Measurements from ENCODE around the gene MAGI1. TPM values are rescaled to one million over a fixed set of nuclear protein-coding genes. Genes with fewer than 3 reads are reported as not detected.

MAGI1 gene
- total and polyA plus RNA-seq, 2 donors (not counting 1 experiment from before 2014, with no cell fraction given), result 0.10 to 0.22 TPM

GRCh38 chr3:65779390-65779789 lies 259.3 kb downstream of the MAGI1 start:
- Histone ChIP-seq H3K9ac (ENCODE audit: low read length) (no peak overlapping the region), H3K4me1 (ENCODE audit: control insufficient read depth in 2 of 2, insufficient read depth in 2 of 2, low read length in 2 of 2) (no peaks in the 10 kb centered on the region), H4K20me1 (ENCODE audit: control insufficient read depth, insufficient read depth, low read length, poor library complexity, severe bottlenecking) (no peaks in the 10 kb centered on the region), H3K4me3 (ENCODE audit: control extremely low read depth in 1 of 5, extremely low read depth in 1 of 5, insufficient read depth in 1 of 5, low read depth in 2 of 5, low read length in 4 of 5) (no peak overlapping the region), H3K36me3 (replicated peaks in 1 of 2; ENCODE audit: control extremely low read depth in 1 of 2, control insufficient read depth in 1 of 2, extremely low read depth in 1 of 2, insufficient read depth in 2 of 2, low read length in 1 of 2) (no peaks in the 10 kb centered on the region), H3K27ac (ENCODE audit: low read length in 2 of 2) (no peak overlapping the region), H3K27me3 (replicated peaks in 1 of 4; ENCODE audit: control extremely low read depth in 1 of 4, control insufficient read depth in 3 of 4, insufficient read depth in 4 of 4, low read length in 3 of 4) (no peaks in the 10 kb centered on the region), H2AFZ (ENCODE audit: insufficient read depth, low read depth, low read length, poor library complexity, severe bottlenecking) (no peak overlapping the region), H3K4me2 (replicated peaks; ENCODE audit: low read depth, low read length, poor library complexity, severe bottlenecking) (no peak overlapping the region), H3K9me3 (ENCODE audit: control extremely low read depth in 1 of 3, control insufficient read depth in 2 of 3, insufficient read depth in 1 of 3, low read length in 2 of 3) (no peaks in the 10 kb centered on the region), H3K79me2 (ENCODE audit: control insufficient read depth, insufficient read depth, low read length) (no peaks in the 10 kb centered on the region)
- no CpG with 5 or more reads among the region's 2 CpGs for WGBS (ENCODE audit: insufficient coverage)
- ATAC-seq (ENCODE audit: low read depth) (no peak), DNase-seq (no peak)
- Mint-ChIP-seq H3K9me3 (ENCODE audit: insufficient read depth) (no peaks in the 10 kb centered on the region), H3K4me1 (no peaks in the 10 kb centered on the region), H3K4me3 (no peak overlapping the region), H3K27ac (no peak overlapping the region), H3K27me3 (peaks cover 3% of the 10 kb centered on the region)
- intact Hi-C loops (cut with micrococcal nuclease), result no loop called here
- TF ChIP-seq EZH2 (IDR thresholded peaks at IDR 0.05; ENCODE audit: borderline replicate concordance, insufficient read depth, low read depth, low read length, poor library complexity, severe bottlenecking), result no peak
- ChIA-PET POLR2A (no interaction called here), CTCF (no interaction called here)

GRCh38 chr3:65778968-65779367 lies 259.8 kb downstream of the MAGI1 start:
- H3K4me2 ChIP-seq (replicated peaks; ENCODE audit: low read depth, low read length, poor library complexity, severe bottlenecking), result no peak overlapping the region

More at GRCh38 chr3:65778968-65779367, 259.8 kb downstream of the MAGI1 start:
- H3K27me3 Mint-ChIP-seq, result peaks cover 3% of the 10 kb centered on the region
- intact Hi-C loops (cut with micrococcal nuclease), result no loop called here
- ChIA-PET CTCF (no interaction called here), POLR2A (no interaction called here)
- Histone ChIP-seq H2AFZ (ENCODE audit: insufficient read depth, low read depth, low read length, poor library complexity, severe bottlenecking) (no peak overlapping the region), H4K20me1 (ENCODE audit: control insufficient read depth, insufficient read depth, low read length, poor library complexity, severe bottlenecking) (no peaks in the 10 kb centered on the region), H3K9me3 (ENCODE audit: control extremely low read depth in 1 of 3, control insufficient read depth in 2 of 3, insufficient read depth in 1 of 3, low read length in 2 of 3) (no peaks in the 10 kb centered on the region), H3K27me3 (replicated peaks in 1 of 4; ENCODE audit: control extremely low read depth in 1 of 4, control insufficient read depth in 3 of 4, insufficient read depth in 4 of 4, low read length in 3 of 4) (no peaks in the 10 kb centered on the region), H3K4me3 (ENCODE audit: control extremely low read depth in 1 of 5, extremely low read depth in 1 of 5, insufficient read depth in 1 of 5, low read depth in 2 of 5, low read length in 4 of 5) (no peak overlapping the region), H3K36me3 (replicated peaks in 1 of 2; ENCODE audit: control extremely low read depth in 1 of 2, control insufficient read depth in 1 of 2, extremely low read depth in 1 of 2, insufficient read depth in 2 of 2, low read length in 1 of 2) (no peaks in the 10 kb centered on the region), H3K4me1 (ENCODE audit: control insufficient read depth in 2 of 2, insufficient read depth in 2 of 2, low read length in 2 of 2) (no peaks in the 10 kb centered on the region), H3K79me2 (ENCODE audit: control insufficient read depth, insufficient read depth, low read length) (no peaks in the 10 kb centered on the region), H3K27ac (ENCODE audit: low read length in 2 of 2) (no peak overlapping the region), H3K9ac (ENCODE audit: low read length) (no peak overlapping the region)
- H3K9me3 Mint-ChIP-seq (ENCODE audit: insufficient read depth), result no peaks in the 10 kb centered on the region
- no peak overlapping the region for H3K4me3 Mint-ChIP-seq
- no peak overlapping the region for H3K27ac Mint-ChIP-seq
- no peaks in the 10 kb centered on the region for H3K4me1 Mint-ChIP-seq
- TF ChIP-seq EZH2 (IDR thresholded peaks at IDR 0.05; ENCODE audit: borderline replicate concordance, insufficient read depth, low read depth, low read length, poor library complexity, severe bottlenecking) (no peak), CTCF (IDR thresholded peaks at IDR 0.05) (no peak)
- no peak for ATAC-seq (ENCODE audit: low read depth)
- no peak for DNase-seq
- WGBS (ENCODE audit: insufficient coverage), result 100% methylated on average over 2 of the region's 2 CpGs
